ENCODE measurements around the gene ISG15. TPM values are rescaled to one million over a fixed set of nuclear protein-coding genes. Genes with fewer than 3 reads are reported as not detected.

The ISG15 gene
- total and polyA plus RNA-seq, 9 of the 15 experiments (the other 6 are each of a cell fraction or from before 2014, with no cell fraction given), result 0.40 to 58.3 (median 12.2) TPM

DNA sequence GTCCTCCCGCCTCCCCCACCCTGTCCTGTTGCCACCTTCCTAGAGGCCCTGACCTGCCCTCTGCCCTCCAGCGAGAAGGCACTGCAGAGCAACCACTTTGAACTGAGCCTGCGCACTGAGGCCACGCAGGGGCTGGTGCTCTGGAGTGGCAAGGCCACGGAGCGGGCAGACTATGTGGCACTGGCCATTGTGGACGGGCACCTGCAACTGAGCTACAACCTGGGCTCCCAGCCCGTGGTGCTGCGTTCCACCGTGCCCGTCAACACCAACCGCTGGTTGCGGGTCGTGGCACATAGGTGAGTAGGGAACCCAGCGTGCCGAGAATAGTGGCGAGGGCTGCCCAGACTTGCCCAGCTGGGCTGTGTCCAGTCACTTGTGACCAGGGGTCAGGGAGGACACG is 40.4 kb downstream of the ISG15 start (continued):
- TF ChIP-seq, protein P1, sequence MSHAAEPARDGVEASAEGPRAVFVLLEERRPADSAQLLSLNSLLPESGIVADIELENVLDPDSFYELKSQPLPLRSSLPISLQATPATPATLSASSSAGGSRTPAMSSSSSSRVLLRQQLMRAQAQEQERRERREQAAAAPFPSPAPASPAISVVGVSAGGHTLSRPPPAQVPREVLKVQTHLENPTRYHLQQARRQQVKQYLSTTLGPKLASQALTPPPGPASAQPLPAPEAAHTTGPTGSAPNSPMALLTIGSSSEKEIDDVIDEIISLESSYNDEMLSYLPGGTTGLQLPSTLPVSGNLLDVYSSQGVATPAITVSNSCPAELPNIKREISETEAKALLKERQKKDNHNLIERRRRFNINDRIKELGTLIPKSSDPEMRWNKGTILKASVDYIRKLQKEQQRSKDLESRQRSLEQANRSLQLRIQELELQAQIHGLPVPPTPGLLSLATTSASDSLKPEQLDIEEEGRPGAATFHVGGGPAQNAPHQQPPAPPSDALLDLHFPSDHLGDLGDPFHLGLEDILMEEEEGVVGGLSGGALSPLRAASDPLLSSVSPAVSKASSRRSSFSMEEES (CRISPR knock-in tag; IDR thresholded peaks at IDR 0.05), result no peak
- TF ChIP-seq SUPT5H (IDR thresholded peaks at IDR 0.05) (no peak), GABPB2 (CRISPR knock-in tag; conservative IDR thresholded peaks at IDR 0.05) (no peak), LARP7 (IDR thresholded peaks at IDR 0.05) (no peak)

DNA sequence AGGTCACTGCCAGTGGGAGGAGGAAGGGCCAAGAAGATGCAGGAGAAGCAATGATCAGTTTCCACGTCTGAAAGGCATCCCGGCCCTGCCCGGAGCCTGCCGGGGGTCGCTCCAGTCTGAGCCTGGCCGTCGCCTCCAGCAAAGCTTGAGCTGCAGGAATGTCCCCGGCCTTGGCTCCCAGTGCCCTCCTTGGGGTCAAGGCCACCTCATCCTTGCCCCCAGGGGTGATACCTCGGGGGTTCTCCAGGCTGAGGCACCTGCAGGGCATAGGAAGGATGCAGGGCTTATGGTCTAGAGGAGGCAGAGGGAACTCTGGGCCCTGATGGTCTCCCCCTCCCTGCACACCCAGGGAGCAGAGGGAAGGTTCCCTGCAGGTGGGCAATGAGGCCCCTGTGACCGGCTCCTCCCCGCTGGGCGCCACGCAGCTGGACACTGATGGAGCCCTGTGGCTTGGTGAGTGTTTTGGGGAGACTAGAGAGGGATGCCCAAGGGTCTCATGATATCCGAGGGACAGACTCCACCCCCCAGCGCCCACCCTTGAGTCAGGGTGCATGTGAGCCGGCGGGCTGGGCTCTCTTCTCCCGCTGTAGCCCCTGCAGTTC is 40.9 kb downstream of the ISG15 start:
- DNase-seq (ENCODE audit: extremely low read depth in 1 of 4, low spot score in 3 of 4), result no peak
- Histone ChIP-seq H3K9me1 (ENCODE audit: control insufficient read depth, insufficient read depth, low read length) (no peaks in the 10 kb centered on the region), H3K36me3 (ENCODE audit: control insufficient read depth, insufficient read depth, low read length) (peaks cover 59% of the 10 kb centered on the region), H3K9me3 (replicated peaks; ENCODE audit: control insufficient read depth, insufficient read depth, low read depth, low read length) (no peaks in the 10 kb centered on the region), H3K79me2 (ENCODE audit: control insufficient read depth, insufficient read depth, low read length) (no peaks in the 10 kb centered on the region), H3K9ac (ENCODE audit: insufficient read depth in 1 of 2, low read depth in 2 of 2, low read length in 2 of 2) (no peak overlapping the region; a peak in 1 of 4 replicates), H4K20me1 (replicated peaks; ENCODE audit: control insufficient read depth, insufficient read depth, low read length) (no peaks in the 10 kb centered on the region), H3K27me3 (ENCODE audit: control insufficient read depth in 2 of 2, insufficient read depth in 2 of 2, low read length in 2 of 2) (no peaks in the 10 kb centered on the region), H3K4me2 (ENCODE audit: insufficient read depth, low read length) (no peak overlapping the region), H3K4me1 (replicated peaks in 1 of 2; ENCODE audit: control insufficient read depth in 2 of 2, insufficient read depth in 2 of 2, low read length in 2 of 2) (peaks cover 13 to 52% of the 10 kb centered on the region in 2 experiments), H3K27ac (ENCODE audit: extremely low read depth, low read depth, low read length) (no peak overlapping the region), H3K4me3 (no peak overlapping the region), H2AFZ (ENCODE audit: low read depth, low read length) (no peak overlapping the region)
- ChIA-PET POLR2A (interaction anchor here (1.2 kb wide), 1 partner anchor 13 kb away, joined by 3 read pairs; no protein-coding TSS in a partner anchor), CTCF (ENCODE audit: low intra/inter-chr PET ratio) (no interaction called here)
- intact Hi-C loops (cut with micrococcal nuclease) (no loop called here), in situ Hi-C loops (cut with MboI) (no loop called here)
- no peak for ATAC-seq
- FAIRE-seq, result no peak
- WGBS (ENCODE audit: insufficient coverage, low coverage, missing lambda C conversion rate), result 94% methylated on average over 17 of the region's 18 CpGs
- BruUV-seq (replicated peaks), result no TSS peak
- TF ChIP-seq, protein P2, sequence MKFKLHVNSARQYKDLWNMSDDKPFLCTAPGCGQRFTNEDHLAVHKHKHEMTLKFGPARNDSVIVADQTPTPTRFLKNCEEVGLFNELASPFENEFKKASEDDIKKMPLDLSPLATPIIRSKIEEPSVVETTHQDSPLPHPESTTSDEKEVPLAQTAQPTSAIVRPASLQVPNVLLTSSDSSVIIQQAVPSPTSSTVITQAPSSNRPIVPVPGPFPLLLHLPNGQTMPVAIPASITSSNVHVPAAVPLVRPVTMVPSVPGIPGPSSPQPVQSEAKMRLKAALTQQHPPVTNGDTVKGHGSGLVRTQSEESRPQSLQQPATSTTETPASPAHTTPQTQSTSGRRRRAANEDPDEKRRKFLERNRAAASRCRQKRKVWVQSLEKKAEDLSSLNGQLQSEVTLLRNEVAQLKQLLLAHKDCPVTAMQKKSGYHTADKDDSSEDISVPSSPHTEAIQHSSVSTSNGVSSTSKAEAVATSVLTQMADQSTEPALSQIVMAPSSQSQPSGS (CRISPR knock-in tag; IDR thresholded peaks at IDR 0.05), result no peak
- no peak for TF ChIP-seq PHB2 (IDR thresholded peaks at IDR 0.05; ENCODE audit: low read depth)
- no peak for TF ChIP-seq POLR2AphosphoS5 (IDR thresholded peaks at IDR 0.05; ENCODE audit: control insufficient read depth, insufficient read depth, low read depth, low read length)
- TF ChIP-seq STAG1 (CRISPR knock-in tag; IDR thresholded peaks at IDR 0.05; ENCODE audit: borderline replicate concordance), result no peak
- TF ChIP-seq, protein P3, sequence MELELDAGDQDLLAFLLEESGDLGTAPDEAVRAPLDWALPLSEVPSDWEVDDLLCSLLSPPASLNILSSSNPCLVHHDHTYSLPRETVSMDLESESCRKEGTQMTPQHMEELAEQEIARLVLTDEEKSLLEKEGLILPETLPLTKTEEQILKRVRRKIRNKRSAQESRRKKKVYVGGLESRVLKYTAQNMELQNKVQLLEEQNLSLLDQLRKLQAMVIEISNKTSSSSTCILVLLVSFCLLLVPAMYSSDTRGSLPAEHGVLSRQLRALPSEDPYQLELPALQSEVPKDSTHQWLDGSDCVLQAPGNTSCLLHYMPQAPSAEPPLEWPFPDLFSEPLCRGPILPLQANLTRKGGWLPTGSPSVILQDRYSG (tag; conservative IDR thresholded peaks at IDR 0.05; ENCODE audit: low read depth), result no peak
- TF ChIP-seq ARID2 (IDR thresholded peaks at IDR 0.05), result no peak
- no peak for TF ChIP-seq SRSF3 (IDR thresholded peaks at IDR 0.05; ENCODE audit: insufficient read depth, low read length)
- TF ChIP-seq XRCC4 (IDR thresholded peaks at IDR 0.05; ENCODE audit: extremely low read depth, insufficient read depth, insufficient read length), result no peak
- no peak for TF ChIP-seq SMARCE1 (IDR thresholded peaks at IDR 0.05)
- no peak for TF ChIP-seq FOXK1 (CRISPR knock-in tag; IDR thresholded peaks at IDR 0.05; ENCODE audit: borderline replicate concordance)
- no peak for TF ChIP-seq RBM25 (IDR thresholded peaks at IDR 0.05; ENCODE audit: low read depth, low read length, severe bottlenecking)
- no peak for TF ChIP-seq ZNF239 (CRISPR knock-in tag; IDR thresholded peaks at IDR 0.05)
- no peak for TF ChIP-seq PRPF4 (IDR thresholded peaks at IDR 0.05; ENCODE audit: insufficient read depth, low read depth, low read length, poor library complexity, severe bottlenecking)
- no peak for TF ChIP-seq HDAC2 (IDR thresholded peaks at IDR 0.05)
